Uterus (tissue), 4 donors: ENCODE data around the gene CPT1A. TPM values are rescaled to one million over a fixed set of nuclear protein-coding genes. Genes with fewer than 3 reads are reported as not detected.

Experiments used
- DNase-seq, 2 donors: peaks; one replicate each; pipeline ENCODE4 v3.0.0-alpha.2; 2019 to 2020
- H3K27ac ChIP-seq, 2 donors: fragments of 200-600 bp; sonication (generic); 1 replicate in 1 of 2; 2 replicates in 1 of 2; pipeline ENCODE4 v1.5.1; 2016 to 2018
- H3K27me3 ChIP-seq, 2 donors: fragments of 200-600 bp; sonication (generic); one replicate each; pipeline ENCODE4 v1.5.1; 2018 to 2019; ENCODE audit warnings: control low read depth in 1 of 2
- H3K36me3 ChIP-seq, 2 donors: fragments of 200-600 bp; sonication (generic); one replicate each; pipeline ENCODE4 v1.5.1; 2019; ENCODE audit warnings: control low read depth in 1 of 2
- H3K4me1 ChIP-seq, 2 donors: fragments of 200-600 bp; sonication (generic); one replicate each; pipeline ENCODE4 v1.5.1; 2018 to 2019; ENCODE audit warnings: control low read depth in 1 of 2
- H3K4me3 ChIP-seq, 2 donors: fragments of 200-600 bp; sonication (generic); 1 replicate in 1 of 2; 2 replicates in 1 of 2; pipeline ENCODE4 v1.5.1; 2018 to 2019; ENCODE audit warnings: mild to moderate bottlenecking in 1 of 2
- H3K9me3 ChIP-seq, 2 donors: fragments of 200-600 bp; sonication (generic); one replicate each; pipeline ENCODE4 v1.5.1; 2019; ENCODE audit warnings: control low read depth in 1 of 2
- CTCF ChIP-seq, 4 experiments: fragments of 200-600 bp in 2 of 4; fragments of 450-650 bp in 2 of 4; sonication (generic) in 2 of 4; IDR thresholded peaks; one replicate each; pipeline ENCODE4 v1.5.1; 2016 to 2019; ENCODE audit warnings: antibody characterized with exemption in 4 of 4, mild to moderate bottlenecking in 2 of 4, moderate library complexity in 1 of 4
- POLR2A ChIP-seq, 2 donors: fragments of 450-650 bp; IDR thresholded peaks; one replicate each; pipeline ENCODE4 v1.6.1; 2016; ENCODE audit warnings: antibody characterized with exemption in 2 of 2, mild to moderate bottlenecking in 1 of 2, moderate library complexity in 1 of 2
- intact Hi-C: fragments of 100-400 bp; cut with DNase I; formaldehyde crosslinking; loops from one replicate; pipeline ENCODE4 v1.15.1; 2023; ENCODE audit warnings: low total_unique reads
- total RNA-seq, 4 donors: library from RNA; depleted of rRNA in 3 of 4; stranded (reverse); fragments of >200 nt in 3 of 4; gene quantifications; one replicate each; pipeline versions ENCODE4 v1.1.0 to v1.2.4, GENCODE V29; 2014 to 2023
- donor health status: DM: yes; HTN: yes; CAD: no.

Gene CPT1A
- total RNA-seq, 4 donors from 2014 or later: 27.2 to 125 (median 67.9) TPM

GRCh38 chr11:68774194-68774585 is 67.5 kb downstream of the CPT1A start:
- DNase-seq: no peak
- Histone ChIP-seq H3K4me3 (no peak overlapping the region), H3K27me3 (no peaks in the 10 kb centered on the region), H3K9me3 (no peaks in the 10 kb centered on the region), H3K36me3 (no peaks in the 10 kb centered on the region), H3K27ac (no peak overlapping the region), H3K4me1 (no peaks in the 10 kb centered on the region)
- intact Hi-C loops: no loop called here
- TF ChIP-seq CTCF (IDR thresholded peaks at IDR 0.05) (no peak), POLR2A (IDR thresholded peaks at IDR 0.05) (no peak)

- H3K4me1 ChIP-seq: no peaks in the 10 kb centered on the region
- no peaks in the 10 kb centered on the region for H3K9me3 ChIP-seq
- no peaks in the 10 kb centered on the region for H3K36me3 ChIP-seq
- H3K27me3 ChIP-seq: no peaks in the 10 kb centered on the region
- H3K4me3 ChIP-seq: no peak overlapping the region
- TF ChIP-seq POLR2A (IDR thresholded peaks at IDR 0.05): no peak
- TF ChIP-seq CTCF (IDR thresholded peaks at IDR 0.05): no peak
- no peak for DNase-seq
- intact Hi-C loops: no loop called here
- no peak overlapping the region for H3K27ac ChIP-seq
Measured at GRCh38 chr11:68773521-68774193, 68.1 kb downstream of the CPT1A start.

- TF ChIP-seq POLR2A (IDR thresholded peaks at IDR 0.05) (no peak), CTCF (IDR thresholded peaks at IDR 0.05) (no peak)
- H3K27ac ChIP-seq: no peak overlapping the region
- no peaks in the 10 kb centered on the region for H3K27me3 ChIP-seq
- no peaks in the 10 kb centered on the region for H3K36me3 ChIP-seq
- no peaks in the 10 kb centered on the region for H3K4me1 ChIP-seq
- intact Hi-C loops: no loop called here
- no peak overlapping the region for H3K4me3 ChIP-seq
- DNase-seq: no peak
- H3K9me3 ChIP-seq: no peaks in the 10 kb centered on the region
Measured at GRCh38 chr11:68772936-68773335, 68.8 kb downstream of the CPT1A start.

- Histone ChIP-seq H3K27ac (no peak overlapping the region), H3K9me3 (no peaks in the 10 kb centered on the region), H3K4me1 (no peaks in the 10 kb centered on the region), H3K4me3 (no peak overlapping the region), H3K36me3 (no peaks in the 10 kb centered on the region), H3K27me3 (no peaks in the 10 kb centered on the region)
- DNase-seq: no peak
- intact Hi-C loops: no loop called here
- no peak for TF ChIP-seq POLR2A (IDR thresholded peaks at IDR 0.05)
- no peak for TF ChIP-seq CTCF (IDR thresholded peaks at IDR 0.05)
Measured at GRCh38 chr11:68770781-68771180, 70.9 kb downstream of the CPT1A start.

GRCh38 chr11:68767672-68768071 is 74.0 kb downstream of the CPT1A start:
- Histone ChIP-seq H3K36me3 (no peaks in the 10 kb centered on the region), H3K4me3 (no peak overlapping the region), H3K4me1 (no peaks in the 10 kb centered on the region), H3K27ac (no peak overlapping the region), H3K27me3 (no peaks in the 10 kb centered on the region), H3K9me3 (no peaks in the 10 kb centered on the region)
- no peak for DNase-seq
- intact Hi-C loops: no loop called here
- TF ChIP-seq POLR2A (IDR thresholded peaks at IDR 0.05) (no peak), CTCF (IDR thresholded peaks at IDR 0.05) (no peak)
